ENCODE results near the gene FGD1. TPM values are rescaled to one million over a fixed set of nuclear protein-coding genes. Genes with fewer than 3 reads are reported as not detected.

FGD1 gene
- total and polyA plus RNA-seq, 2 of the 8 experiments (the other 6 are each of a cell fraction or from before 2014, with no cell fraction given) = 6.8 to 34.9 TPM

DNA sequence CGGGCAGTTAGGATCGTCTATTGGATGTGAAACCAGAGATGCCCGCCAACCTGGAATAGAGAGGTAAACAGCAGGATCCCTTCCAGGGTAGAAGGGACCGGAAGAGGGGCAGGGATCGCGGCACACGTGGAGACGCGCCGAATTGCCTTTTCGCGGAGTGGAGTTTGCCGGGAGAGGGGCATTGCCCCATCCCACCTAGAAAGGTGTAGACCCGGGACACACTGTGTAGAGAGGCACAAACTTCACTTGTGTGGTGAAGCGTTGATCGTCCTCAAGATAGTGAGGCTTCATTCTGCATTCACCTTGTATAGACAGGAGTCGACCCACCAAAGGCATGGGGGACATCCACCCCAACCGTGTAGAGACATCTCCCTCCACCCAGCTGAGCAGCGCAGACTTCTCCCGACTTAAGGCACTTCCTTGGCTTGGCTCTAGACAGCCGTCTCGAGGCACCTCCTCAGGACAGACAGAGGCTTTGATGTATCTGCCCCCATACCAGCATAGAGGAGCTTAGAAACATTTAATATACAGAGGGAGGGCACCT is 34.4 kb upstream of the FGD1 start (continued):
- TF ChIP-seq, protein P1, sequence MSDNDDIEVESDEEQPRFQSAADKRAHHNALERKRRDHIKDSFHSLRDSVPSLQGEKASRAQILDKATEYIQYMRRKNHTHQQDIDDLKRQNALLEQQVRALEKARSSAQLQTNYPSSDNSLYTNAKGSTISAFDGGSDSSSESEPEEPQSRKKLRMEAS (IDR thresholded peaks at IDR 0.05) = peak; percentile 63
- TF ChIP-seq TAF7 (optimal IDR thresholded peaks at IDR 0.05; ENCODE audit: borderline replicate concordance, low read depth, low read length) (no peak), RBBP5 (IDR thresholded peaks at IDR 0.05; ENCODE audit: borderline replicate concordance, low read depth, low read length) (no peak), KDM1A (IDR thresholded peaks at IDR 0.05; ENCODE audit: borderline replicate concordance, low read length) (no peak), SAP30 (IDR thresholded peaks at IDR 0.05; ENCODE audit: insufficient read depth, insufficient replicate concordance, low read length) (peak; percentile 57), BCL11A (IDR thresholded peaks at IDR 0.05; ENCODE audit: low read depth in 2 of 2, low read length in 2 of 2) (no peak), TEAD4 (IDR thresholded peaks at IDR 0.05; ENCODE audit: low read depth, low read length) (no peak), NANOG (IDR thresholded peaks at IDR 0.05; ENCODE audit: insufficient read depth, low read depth, low read length, poor library complexity, severe bottlenecking) (no peak), PHF8 (conservative IDR thresholded peaks at IDR 0.05; ENCODE audit: low read depth, low read length) (0 out of 2 replicates have a peak, but pooled peaks have one; percentile 29)
- TF ChIP-seq, protein P2, sequence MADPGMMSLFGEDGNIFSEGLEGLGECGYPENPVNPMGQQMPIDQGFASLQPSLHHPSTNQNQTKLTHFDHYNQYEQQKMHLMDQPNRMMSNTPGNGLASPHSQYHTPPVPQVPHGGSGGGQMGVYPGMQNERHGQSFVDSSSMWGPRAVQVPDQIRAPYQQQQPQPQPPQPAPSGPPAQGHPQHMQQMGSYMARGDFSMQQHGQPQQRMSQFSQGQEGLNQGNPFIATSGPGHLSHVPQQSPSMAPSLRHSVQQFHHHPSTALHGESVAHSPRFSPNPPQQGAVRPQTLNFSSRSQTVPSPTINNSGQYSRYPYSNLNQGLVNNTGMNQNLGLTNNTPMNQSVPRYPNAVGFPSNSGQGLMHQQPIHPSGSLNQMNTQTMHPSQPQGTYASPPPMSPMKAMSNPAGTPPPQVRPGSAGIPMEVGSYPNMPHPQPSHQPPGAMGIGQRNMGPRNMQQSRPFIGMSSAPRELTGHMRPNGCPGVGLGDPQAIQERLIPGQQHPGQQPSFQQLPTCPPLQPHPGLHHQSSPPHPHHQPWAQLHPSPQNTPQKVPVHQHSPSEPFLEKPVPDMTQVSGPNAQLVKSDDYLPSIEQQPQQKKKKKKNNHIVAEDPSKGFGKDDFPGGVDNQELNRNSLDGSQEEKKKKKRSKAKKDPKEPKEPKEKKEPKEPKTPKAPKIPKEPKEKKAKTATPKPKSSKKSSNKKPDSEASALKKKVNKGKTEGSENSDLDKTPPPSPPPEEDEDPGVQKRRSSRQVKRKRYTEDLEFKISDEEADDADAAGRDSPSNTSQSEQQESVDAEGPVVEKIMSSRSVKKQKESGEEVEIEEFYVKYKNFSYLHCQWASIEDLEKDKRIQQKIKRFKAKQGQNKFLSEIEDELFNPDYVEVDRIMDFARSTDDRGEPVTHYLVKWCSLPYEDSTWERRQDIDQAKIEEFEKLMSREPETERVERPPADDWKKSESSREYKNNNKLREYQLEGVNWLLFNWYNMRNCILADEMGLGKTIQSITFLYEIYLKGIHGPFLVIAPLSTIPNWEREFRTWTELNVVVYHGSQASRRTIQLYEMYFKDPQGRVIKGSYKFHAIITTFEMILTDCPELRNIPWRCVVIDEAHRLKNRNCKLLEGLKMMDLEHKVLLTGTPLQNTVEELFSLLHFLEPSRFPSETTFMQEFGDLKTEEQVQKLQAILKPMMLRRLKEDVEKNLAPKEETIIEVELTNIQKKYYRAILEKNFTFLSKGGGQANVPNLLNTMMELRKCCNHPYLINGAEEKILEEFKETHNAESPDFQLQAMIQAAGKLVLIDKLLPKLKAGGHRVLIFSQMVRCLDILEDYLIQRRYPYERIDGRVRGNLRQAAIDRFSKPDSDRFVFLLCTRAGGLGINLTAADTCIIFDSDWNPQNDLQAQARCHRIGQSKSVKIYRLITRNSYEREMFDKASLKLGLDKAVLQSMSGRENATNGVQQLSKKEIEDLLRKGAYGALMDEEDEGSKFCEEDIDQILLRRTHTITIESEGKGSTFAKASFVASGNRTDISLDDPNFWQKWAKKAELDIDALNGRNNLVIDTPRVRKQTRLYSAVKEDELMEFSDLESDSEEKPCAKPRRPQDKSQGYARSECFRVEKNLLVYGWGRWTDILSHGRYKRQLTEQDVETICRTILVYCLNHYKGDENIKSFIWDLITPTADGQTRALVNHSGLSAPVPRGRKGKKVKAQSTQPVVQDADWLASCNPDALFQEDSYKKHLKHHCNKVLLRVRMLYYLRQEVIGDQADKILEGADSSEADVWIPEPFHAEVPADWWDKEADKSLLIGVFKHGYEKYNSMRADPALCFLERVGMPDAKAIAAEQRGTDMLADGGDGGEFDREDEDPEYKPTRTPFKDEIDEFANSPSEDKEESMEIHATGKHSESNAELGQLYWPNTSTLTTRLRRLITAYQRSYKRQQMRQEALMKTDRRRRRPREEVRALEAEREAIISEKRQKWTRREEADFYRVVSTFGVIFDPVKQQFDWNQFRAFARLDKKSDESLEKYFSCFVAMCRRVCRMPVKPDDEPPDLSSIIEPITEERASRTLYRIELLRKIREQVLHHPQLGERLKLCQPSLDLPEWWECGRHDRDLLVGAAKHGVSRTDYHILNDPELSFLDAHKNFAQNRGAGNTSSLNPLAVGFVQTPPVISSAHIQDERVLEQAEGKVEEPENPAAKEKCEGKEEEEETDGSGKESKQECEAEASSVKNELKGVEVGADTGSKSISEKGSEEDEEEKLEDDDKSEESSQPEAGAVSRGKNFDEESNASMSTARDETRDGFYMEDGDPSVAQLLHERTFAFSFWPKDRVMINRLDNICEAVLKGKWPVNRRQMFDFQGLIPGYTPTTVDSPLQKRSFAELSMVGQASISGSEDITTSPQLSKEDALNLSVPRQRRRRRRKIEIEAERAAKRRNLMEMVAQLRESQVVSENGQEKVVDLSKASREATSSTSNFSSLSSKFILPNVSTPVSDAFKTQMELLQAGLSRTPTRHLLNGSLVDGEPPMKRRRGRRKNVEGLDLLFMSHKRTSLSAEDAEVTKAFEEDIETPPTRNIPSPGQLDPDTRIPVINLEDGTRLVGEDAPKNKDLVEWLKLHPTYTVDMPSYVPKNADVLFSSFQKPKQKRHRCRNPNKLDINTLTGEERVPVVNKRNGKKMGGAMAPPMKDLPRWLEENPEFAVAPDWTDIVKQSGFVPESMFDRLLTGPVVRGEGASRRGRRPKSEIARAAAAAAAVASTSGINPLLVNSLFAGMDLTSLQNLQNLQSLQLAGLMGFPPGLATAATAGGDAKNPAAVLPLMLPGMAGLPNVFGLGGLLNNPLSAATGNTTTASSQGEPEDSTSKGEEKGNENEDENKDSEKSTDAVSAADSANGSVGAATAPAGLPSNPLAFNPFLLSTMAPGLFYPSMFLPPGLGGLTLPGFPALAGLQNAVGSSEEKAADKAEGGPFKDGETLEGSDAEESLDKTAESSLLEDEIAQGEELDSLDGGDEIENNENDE (IDR thresholded peaks at IDR 0.05; ENCODE audit: insufficient replicate concordance, low read length) = no peak
